AG04450 (cell line): Measurements from ENCODE around the gene DAPK2. TPM values are rescaled to one million over a fixed set of nuclear protein-coding genes. Genes with fewer than 3 reads are reported as not detected.

ENCODE experiments used
- CTCF ChIA-PET: fragments of 300-600, 350-600 bp; formaldehyde crosslinking; extraction: SDS; loops from one replicate; lab custom pipeline; 2022; ENCODE audit warnings: antibody characterized with exemption, inconsistent platforms; lab: Charles Lee
- POLR2A ChIA-PET: fragments of 350-600 bp; formaldehyde crosslinking; extraction: SDS; loops from one replicate; lab custom pipeline; 2021; ENCODE audit warnings: antibody characterized with exemption, inconsistent platforms; lab: Yijun Ruan, JAX
- DNase-seq: peaks from one replicate; pipeline ENCODE4 v3.0.0-alpha.2; 2011; ENCODE audit warnings: low read depth, low spot score
- H3K27ac ChIP-seq: one replicate; pipeline ENCODE4 v1.5.1; 2012; ENCODE audit warnings: low read depth, low read length, control low read depth
- H3K27me3 ChIP-seq: one replicate; pipeline ENCODE4 v1.6.0; 2012; ENCODE audit warnings: low read length; ENCODE audit not compliant: control insufficient read depth, insufficient read depth
- H3K4me3 ChIP-seq: 2 replicates; pipeline ENCODE4 v1.5.1; 2011; ENCODE audit warnings: mild to moderate bottlenecking, low read depth, low read length, control low read depth
- H3K9me3 ChIP-seq: 2 replicates; pipeline ENCODE4 v1.5.1; 2012; ENCODE audit warnings: low read length; ENCODE audit not compliant: control insufficient read depth, insufficient read depth
- CTCF ChIP-seq: IDR thresholded peaks from 2 replicates; pipeline ENCODE4 v1.5.1; 2011; ENCODE audit warnings: low read depth, low read length, control low read depth, inconsistent platforms
- polyA plus RNA-seq: library from polyadenylated mRNA; depleted of rRNA; stranded (reverse); fragments of >200 nt; gene quantifications from 2 replicates; pipeline ENCODE4 v1.2.3, GENCODE V29; 2011

The DAPK2 gene
- polyA plus RNA-seq, 1 experiment: 0.42 TPM

GRCh38 chr15:64029110-64029509, 17.2 kb downstream of the DAPK2 start:
- POLR2A ChIA-PET: no interaction called here
- CTCF ChIA-PET: no interaction called here
- TF ChIP-seq CTCF: no peak
- no peak overlapping the region for H3K4me3 ChIP-seq
- H3K27me3 ChIP-seq: peaks cover 11% of the 10 kb centered on the region
- H3K27ac ChIP-seq: no peak overlapping the region
- no peaks in the 10 kb centered on the region for H3K9me3 ChIP-seq
- no peak for DNase-seq

- POLR2A ChIA-PET: no interaction called here
- no peak for TF ChIP-seq CTCF
- Histone ChIP-seq H3K27me3 (peaks cover 16% of the 10 kb centered on the region), H3K27ac (no peak overlapping the region), H3K9me3 (no peaks in the 10 kb centered on the region), H3K4me3 (no peak overlapping the region)
- no peak for DNase-seq
- CTCF ChIA-PET: interaction anchor here (0.9 to 1.1 kb wide), 2 partner anchors 20 to 81 kb away, joined by 3 to 5 read pairs; partner anchors contain the start of gene DAPK2
These were observed 19.7 kb downstream of the DAPK2 start for GRCh38 chr15:64026591-64026990.

- no peak for TF ChIP-seq CTCF
- CTCF ChIA-PET: no interaction called here
- POLR2A ChIA-PET: no interaction called here
- no peak for DNase-seq
- no peak overlapping the region for H3K4me3 ChIP-seq
- peaks cover 6% of the 10 kb centered on the region; the same call in 1 of the 2 replicates for H3K9me3 ChIP-seq
- H3K27me3 ChIP-seq: peaks cover 25% of the 10 kb centered on the region
- no peak overlapping the region for H3K27ac ChIP-seq
These were observed 21.9 kb downstream of the DAPK2 start for GRCh38 chr15:64024172-64025050.

- H3K9me3 ChIP-seq: peaks cover 6% of the 10 kb centered on the region; the same call in 1 of the 2 replicates
- CTCF ChIA-PET: no interaction called here
- POLR2A ChIA-PET: no interaction called here
- H3K4me3 ChIP-seq: no peak overlapping the region
- H3K27ac ChIP-seq: no peak overlapping the region
- DNase-seq: no peak
- peaks cover 29% of the 10 kb centered on the region for H3K27me3 ChIP-seq
- TF ChIP-seq CTCF: no peak
These were observed 23.1 kb downstream of the DAPK2 start for GRCh38 chr15:64023220-64023619.

GRCh38 chr15:64022571-64022970, 23.7 kb downstream of the DAPK2 start:
- H3K4me3 ChIP-seq: no peak overlapping the region
- no peak for TF ChIP-seq CTCF
- no peak overlapping the region for H3K27ac ChIP-seq
- POLR2A ChIA-PET: no interaction called here
- peaks cover 6% of the 10 kb centered on the region; the same call in 1 of the 2 replicates for H3K9me3 ChIP-seq
- H3K27me3 ChIP-seq: peaks cover 29% of the 10 kb centered on the region
- DNase-seq: no peak
- CTCF ChIA-PET: no interaction called here
